PFSK-1 (cell line): ENCODE results near the gene POU2AF3.

ENCODE experiments used
- POLR2AphosphoS5 ChIP-seq: IDR thresholded peaks from 2 replicates; pipeline ENCODE4 v1.6.1; 2012; ENCODE audit warnings: low read depth, mild to moderate bottlenecking, control low read depth, low read length, moderate library complexity
- REST ChIP-seq, 2 experiments: IDR thresholded peaks; 2 replicates each; pipeline versions ENCODE4 v1.6.1 to v1.8.0; 2011 to 2012; ENCODE audit warnings: low read depth in 2 of 2, low read length in 2 of 2, control low read depth in 1 of 2, inconsistent platforms in 1 of 2, mild to moderate bottlenecking in 1 of 2, moderate library complexity in 1 of 2; ENCODE audit not compliant: insufficient read depth in 1 of 2
- TAF1 ChIP-seq: IDR thresholded peaks from 2 replicates; pipeline ENCODE4 v1.6.1; 2012; ENCODE audit warnings: low read length, control low read depth, borderline replicate concordance; ENCODE audit not compliant: insufficient read depth

- TF ChIP-seq POLR2AphosphoS5 (no peak), REST (IDR thresholded peaks at IDR 0.05; ENCODE audit: insufficient read depth in 1 of 2, low read depth in 2 of 2, low read length in 2 of 2) (no peak), TAF1 (no peak)
These were observed 47.4 kb upstream of the POU2AF3 start for GRCh38 chr11:111250936-111251335.
